ENCODE data around the gene ACVRL1. TPM values are rescaled to one million over a fixed set of nuclear protein-coding genes. Genes with fewer than 3 reads are reported as not detected.
A peak's percentile ranks its signal among the peaks of the same experiment; 100 is the strongest.

ACVRL1 gene
- total RNA-seq, 1 donor from 2014 or later, result 0.49 TPM

DNA sequence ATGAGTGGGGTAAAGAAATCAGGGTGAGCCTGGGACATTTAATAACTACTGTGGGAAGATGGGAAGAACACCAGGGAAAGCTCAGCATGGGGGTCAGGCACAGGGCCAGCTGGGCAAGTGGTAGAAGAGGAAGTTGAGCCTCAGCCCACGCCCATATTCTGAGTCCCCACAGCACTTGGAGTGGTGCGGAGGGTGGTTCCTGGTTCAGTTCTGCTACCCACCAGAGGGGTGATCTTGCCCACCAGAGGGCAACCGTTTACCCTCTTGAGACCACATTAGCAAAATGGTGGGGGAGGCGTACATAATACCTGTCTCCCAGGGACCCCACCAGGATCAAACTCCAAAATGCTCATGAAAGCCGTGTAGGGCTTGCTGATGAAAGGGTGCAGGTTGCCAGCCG lies 36.2 kb upstream of the ACVRL1 start:
- Mint-ChIP-seq H3K27ac (ENCODE audit: unreplicated experiment) (no peak overlapping the region), H3K4me3 (peak overlapping the region; percentile 58), H3K36me3 (ENCODE audit: low read depth) (no peaks in the 10 kb centered on the region), H3K4me1 (peaks cover 61% of the 10 kb centered on the region), H3K27me3 (ENCODE audit: low read depth) (peaks cover 19% of the 10 kb centered on the region), H3K9me3 (no peaks in the 10 kb centered on the region)
- TF ChIP-seq CTCF (conservative IDR thresholded peaks at IDR 0.05), result no peak
- no peak for DNase-seq (ENCODE audit: low read depth, low spot score)

DNA sequence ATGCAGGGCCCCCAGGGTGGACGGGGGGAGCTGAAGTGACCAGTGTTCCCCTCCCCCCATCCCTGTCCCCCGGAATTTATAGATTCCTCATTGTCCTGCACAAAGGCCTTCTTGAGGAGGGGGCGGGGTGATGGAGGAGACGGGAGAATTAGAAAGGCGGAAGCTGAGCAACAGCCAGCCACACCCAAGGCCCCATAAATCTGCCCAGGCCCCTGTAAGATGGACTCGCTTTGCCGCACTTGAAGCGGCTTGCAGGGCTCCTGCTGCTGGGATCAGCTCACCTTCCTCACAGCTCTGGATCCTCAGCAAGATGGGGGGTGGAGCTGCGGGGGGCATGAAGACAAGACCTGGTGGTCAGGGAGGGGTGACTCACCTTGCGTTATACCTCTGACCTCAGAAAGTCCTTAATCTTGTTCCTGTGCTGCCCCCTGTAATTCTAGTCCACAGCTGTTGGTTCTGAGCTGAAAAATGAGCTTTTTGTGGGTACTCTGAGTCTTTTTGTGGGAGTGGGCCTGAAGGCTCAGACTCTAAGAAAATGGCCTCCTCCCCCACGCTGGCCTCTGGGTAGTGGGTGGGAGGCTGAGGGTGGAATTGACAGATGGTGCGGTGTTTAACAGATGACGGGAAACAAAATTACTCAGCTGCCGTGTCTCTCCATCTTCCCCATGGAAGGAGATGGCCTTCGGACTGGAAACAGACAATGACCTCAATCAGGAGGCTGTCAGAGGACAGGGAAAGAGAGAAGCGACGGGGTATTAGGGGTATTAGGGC lies 35.2 kb upstream of the ACVRL1 start:
- H3K4me3 Mint-ChIP-seq, result no peak overlapping the region
- no peak for TF ChIP-seq CTCF (conservative IDR thresholded peaks at IDR 0.05)
- no peak for DNase-seq (ENCODE audit: low read depth, low spot score)
- peaks cover 57% of the 10 kb centered on the region for H3K4me1 Mint-ChIP-seq
- H3K27me3 Mint-ChIP-seq (ENCODE audit: low read depth), result peaks cover 19% of the 10 kb centered on the region
- no peaks in the 10 kb centered on the region for H3K9me3 Mint-ChIP-seq
- H3K36me3 Mint-ChIP-seq (ENCODE audit: low read depth), result no peaks in the 10 kb centered on the region
- no peak overlapping the region for H3K27ac Mint-ChIP-seq (ENCODE audit: unreplicated experiment)

DNA sequence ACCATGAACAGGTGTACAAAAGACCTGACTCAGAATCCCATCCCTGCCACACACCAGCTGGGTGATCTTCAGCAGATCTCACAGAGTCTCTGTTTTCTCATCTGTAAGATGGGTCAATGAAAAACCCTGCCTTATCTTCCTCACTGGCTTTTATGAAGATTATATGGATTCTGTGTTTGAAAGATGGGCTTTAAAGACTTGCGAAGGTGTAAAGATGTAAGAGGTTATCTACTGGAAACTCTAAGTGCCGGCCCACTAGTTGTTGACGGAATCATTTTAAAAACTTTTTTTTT lies 34.7 kb upstream of the ACVRL1 start:
- Mint-ChIP-seq H3K36me3 (ENCODE audit: low read depth) (no peaks in the 10 kb centered on the region), H3K9me3 (no peaks in the 10 kb centered on the region), H3K4me1 (peaks cover 53% of the 10 kb centered on the region), H3K27me3 (ENCODE audit: low read depth) (peaks cover 19% of the 10 kb centered on the region), H3K27ac (ENCODE audit: unreplicated experiment) (no peak overlapping the region), H3K4me3 (no peak overlapping the region)
- DNase-seq (ENCODE audit: low read depth, low spot score), result no peak
- TF ChIP-seq CTCF (conservative IDR thresholded peaks at IDR 0.05), result no peak

DNA sequence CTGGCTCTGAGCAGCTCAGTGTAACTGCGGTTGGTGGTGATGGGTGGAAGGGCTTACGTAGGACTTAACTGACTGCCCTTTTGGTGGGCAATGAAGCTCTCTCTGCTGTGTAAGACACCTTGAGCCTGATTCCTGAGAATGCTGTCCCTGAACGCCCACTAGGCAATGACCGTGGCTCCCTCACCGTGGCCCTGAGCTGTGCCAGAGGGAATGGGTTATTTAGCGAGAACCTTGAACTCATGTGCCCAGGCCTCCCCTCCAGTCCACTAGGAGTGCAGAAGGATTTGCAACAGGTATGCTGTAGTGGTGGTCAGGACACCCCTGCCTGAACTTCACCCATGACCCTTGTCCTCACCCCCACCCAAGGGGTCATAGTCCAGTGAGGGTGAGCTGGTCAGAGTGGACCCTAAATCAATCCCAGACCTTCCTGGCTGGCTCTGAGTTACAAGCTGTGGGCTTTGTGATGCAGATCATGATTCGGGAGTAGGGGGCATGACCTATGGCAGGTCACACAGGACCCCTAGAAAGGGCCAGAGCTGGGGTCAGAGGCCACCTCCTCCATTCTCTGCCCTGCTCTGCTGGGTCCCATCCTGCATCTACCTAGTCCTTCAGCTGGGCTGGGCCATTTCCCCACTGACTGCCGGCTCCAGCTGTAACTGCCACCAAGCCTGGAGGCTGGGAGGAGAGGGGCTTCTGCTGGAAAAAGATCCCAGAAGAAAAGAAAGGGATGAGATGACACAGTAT lies 33.9 kb upstream of the ACVRL1 start:
- no peaks in the 10 kb centered on the region for H3K36me3 Mint-ChIP-seq (ENCODE audit: low read depth)
- no peak overlapping the region for H3K4me3 Mint-ChIP-seq
- no peak overlapping the region for H3K27ac Mint-ChIP-seq (ENCODE audit: unreplicated experiment)
- H3K27me3 Mint-ChIP-seq (ENCODE audit: low read depth), result peaks cover 13% of the 10 kb centered on the region
- TF ChIP-seq CTCF (conservative IDR thresholded peaks at IDR 0.05), result no peak
- no peaks in the 10 kb centered on the region for H3K9me3 Mint-ChIP-seq
- DNase-seq (ENCODE audit: low read depth, low spot score), result no peak
- H3K4me1 Mint-ChIP-seq, result peaks cover 48% of the 10 kb centered on the region

DNA sequence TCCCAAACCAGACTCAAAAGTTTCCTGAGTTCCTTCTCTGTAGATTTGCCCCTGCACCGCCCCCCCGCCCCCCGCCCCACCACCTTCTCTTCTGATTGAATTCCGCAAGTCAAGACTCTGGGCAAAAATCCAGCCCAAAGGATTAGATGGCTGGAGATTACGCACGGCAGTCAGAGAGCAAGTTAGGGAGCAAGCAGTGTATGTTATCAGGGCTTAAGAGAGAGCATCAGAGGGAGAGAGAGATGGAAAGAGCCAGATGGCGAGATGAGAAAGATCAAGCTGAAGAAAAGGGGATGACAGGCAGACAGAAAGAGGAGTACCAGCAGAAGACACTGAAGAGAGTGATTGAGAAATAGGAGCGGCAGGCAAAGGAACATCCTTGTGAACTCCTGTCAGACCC lies 33.3 kb upstream of the ACVRL1 start:
- Mint-ChIP-seq H3K27ac (ENCODE audit: unreplicated experiment) (no peak overlapping the region), H3K36me3 (ENCODE audit: low read depth) (no peaks in the 10 kb centered on the region), H3K4me1 (peaks cover 43% of the 10 kb centered on the region), H3K9me3 (no peaks in the 10 kb centered on the region), H3K27me3 (ENCODE audit: low read depth) (peaks cover 8% of the 10 kb centered on the region), H3K4me3 (no peak overlapping the region)
- TF ChIP-seq CTCF (conservative IDR thresholded peaks at IDR 0.05), result no peak
- no peak for DNase-seq (ENCODE audit: low read depth, low spot score)

All from neural crest cell (in vitro differentiated cells).